ENCODE data around the gene ZNF175.

Gene ZNF175

GRCh38 chr19:51549533-51550324 lies 21.4 kb upstream of the ZNF175 start:
- DNase-seq (ENCODE audit: low read depth in 2 of 2): no peak

DNA sequence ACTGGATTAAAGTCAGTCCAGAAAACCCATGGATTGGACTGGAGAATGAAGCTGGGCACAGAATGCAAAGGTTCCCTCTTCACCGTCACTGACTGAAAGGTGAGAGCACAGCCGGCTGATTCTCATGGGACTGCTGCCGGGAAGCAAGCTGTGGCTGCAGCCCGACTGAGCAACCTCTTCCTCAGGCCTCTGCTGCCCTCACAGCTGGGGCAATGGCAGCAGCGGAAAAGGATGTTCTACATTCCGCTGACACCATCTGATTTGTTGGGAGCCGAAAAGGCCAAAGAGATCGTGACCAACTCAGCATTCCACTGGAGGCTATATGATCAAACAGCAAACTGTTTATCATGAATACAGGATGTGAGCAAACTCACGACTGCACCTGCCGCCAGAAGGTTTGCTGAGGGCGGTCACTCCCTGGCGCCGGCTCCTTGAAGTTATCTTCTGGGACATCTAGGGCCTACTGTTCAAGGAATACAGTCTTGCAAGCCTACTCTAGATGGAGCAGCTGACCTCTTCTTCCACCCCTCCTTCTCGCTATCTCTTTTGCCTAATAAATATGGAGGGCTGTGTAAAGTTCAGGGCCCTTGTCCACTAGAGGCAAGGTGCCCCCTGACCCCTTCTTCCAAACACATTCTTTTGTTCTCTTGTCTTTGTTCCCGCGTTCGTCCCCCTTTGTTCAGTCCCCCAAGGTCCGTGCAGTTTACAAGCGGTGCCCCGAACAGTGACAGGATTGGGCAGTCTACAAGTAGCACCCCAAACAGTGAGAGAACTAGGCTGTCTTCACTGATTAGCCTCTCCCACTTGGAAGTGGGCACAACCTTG lies 20.0 kb upstream of the ZNF175 start:
- no peak for DNase-seq (ENCODE audit: low read depth in 2 of 2)

DNA sequence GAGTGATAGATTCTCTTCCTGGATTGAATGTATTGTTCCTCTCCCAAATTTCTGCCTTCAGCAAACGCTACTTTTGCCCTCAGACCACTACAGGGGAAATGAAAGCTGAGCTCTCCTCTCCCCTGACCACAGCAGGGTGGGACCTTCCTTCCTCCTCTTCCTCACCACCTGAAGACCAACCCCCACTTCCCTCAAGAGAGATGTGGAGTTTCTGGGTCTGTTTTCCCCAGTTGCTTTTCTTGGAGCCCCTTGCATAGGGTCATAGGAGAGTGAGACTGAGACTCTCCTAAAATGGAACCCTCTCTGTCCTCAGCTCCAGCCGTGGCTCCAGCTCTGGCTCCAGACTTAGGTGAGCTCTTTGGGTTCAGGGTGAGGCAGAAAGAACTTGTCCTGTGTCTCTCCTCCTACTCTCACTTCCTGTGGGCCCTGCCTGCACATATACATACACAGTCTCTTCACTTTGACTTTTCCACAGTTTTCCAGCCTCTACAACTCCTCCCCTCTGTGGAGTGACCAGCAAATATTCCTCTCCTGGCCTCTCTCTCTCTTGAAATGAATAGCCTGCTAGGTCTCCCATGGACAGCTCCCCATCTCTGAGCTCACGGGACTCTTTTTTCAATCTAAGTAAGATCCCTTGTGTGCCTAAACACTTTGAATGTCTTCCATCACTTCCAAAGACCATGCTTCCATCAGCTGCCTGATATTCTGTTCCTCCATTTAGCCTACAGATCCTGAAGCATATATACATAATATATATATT lies 19.2 kb upstream of the ZNF175 start:
- no peak for DNase-seq (ENCODE audit: low read depth in 2 of 2)

DNA sequence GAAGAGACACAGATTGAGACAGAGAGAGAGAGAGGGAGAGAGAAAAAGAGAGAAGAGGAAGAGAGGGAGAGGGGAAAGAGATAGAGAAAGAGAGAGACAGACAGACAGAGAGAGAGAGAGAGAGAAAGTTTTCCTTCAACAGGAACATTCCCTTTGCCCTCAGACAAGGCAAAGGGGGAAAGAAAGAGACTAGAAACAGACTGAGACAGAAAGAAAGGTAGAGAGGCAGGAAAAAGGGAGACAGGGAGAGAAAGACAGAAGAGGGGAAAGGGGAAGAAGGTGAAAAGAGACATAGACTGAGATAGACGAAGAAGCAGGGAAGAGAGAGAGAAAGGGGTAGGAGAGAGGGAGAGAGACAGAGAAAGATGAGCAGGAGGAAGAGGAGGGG lies 18.5 kb upstream of the ZNF175 start:
- no peak for DNase-seq (ENCODE audit: low read depth in 2 of 2)

DNA sequence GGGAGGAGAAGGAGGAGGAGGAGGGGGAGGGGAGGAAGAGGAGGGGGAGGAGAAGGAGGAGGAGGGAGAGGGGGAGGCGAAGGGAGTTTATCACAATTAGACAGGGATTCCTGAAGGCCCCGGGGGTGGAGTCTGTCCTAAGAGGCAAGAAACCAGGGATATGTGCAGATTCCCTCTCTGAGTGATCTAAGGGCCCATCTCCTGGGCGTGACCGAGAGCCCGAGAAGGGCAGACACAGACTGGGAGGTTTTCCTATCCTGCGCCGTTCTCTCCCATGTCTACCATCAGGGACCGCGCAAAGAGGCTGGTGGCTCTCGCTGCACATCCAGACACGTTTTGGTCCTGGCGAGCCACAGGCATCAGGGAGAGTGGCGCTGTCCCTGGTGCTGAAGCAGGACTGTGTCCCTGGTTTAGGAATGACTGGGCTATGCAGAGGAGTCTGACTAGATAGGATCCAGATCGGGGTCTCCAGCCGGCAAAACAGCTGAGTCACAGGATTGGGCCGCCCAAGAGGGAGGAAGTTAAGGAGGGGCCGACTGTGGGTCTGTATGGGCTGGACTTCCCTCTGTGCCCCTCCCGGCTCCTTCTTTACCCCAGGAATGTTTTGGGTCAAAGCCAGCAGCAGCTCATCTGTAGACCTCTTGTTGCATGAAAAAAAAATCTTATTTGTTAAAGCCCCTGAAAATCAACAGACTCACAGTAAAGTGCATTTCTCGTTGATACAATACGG lies 17.9 kb upstream of the ZNF175 start:
- peak; percentile 21 to 50 for DNase-seq (ENCODE audit: low read depth in 2 of 2)

GRCh38 chr19:51559240-51559639 lies 11.8 kb upstream of the ZNF175 start:
- DNase-seq (ENCODE audit: low read depth in 2 of 2): no peak

GRCh38 chr19:51560339-51560738 lies 10.7 kb upstream of the ZNF175 start:
- DNase-seq (ENCODE audit: low read depth in 2 of 2): no peak

GRCh38 chr19:51564791-51565190 lies 6.3 kb upstream of the ZNF175 start:
- DNase-seq (ENCODE audit: low read depth in 2 of 2): no peak

- DNase-seq (ENCODE audit: low read depth in 2 of 2): no peak
These were observed 5.5 kb upstream of the ZNF175 start for GRCh38 chr19:51565583-51565982.

- DNase-seq (ENCODE audit: low read depth in 2 of 2): no peak
These were observed 4.5 kb upstream of the ZNF175 start for GRCh38 chr19:51566489-51567100.

DNA sequence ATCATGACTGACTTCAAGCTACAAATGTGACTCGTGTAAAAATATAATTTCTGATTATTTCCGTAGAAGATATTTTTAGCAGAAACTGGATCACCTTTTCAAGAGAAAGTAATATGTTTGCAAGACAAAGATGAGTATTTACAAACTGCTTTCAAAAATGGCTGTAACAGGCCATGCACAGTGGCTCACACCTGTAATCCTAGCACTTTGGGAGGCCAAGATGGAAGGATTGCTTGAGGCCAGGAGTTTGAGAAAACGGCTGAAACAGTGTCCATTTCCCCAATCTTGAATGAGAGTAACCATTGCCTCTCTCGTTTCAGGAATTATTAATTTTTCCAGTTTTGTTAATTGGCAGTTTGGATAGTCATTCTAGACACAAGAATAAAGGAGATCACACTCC lies 3.5 kb upstream of the ZNF175 start:
- no peak for DNase-seq (ENCODE audit: low read depth in 2 of 2)

GRCh38 chr19:51568456-51568855 lies 2.6 kb upstream of the ZNF175 start:
- no peak for DNase-seq (ENCODE audit: low read depth in 2 of 2)

GRCh38 chr19:51571599-51571998 lies 516 bp downstream of the ZNF175 start:
- no peak for DNase-seq (ENCODE audit: low read depth in 2 of 2)

GRCh38 chr19:51572410-51572809 lies 1.3 kb downstream of the ZNF175 start:
- no peak for DNase-seq (ENCODE audit: low read depth in 2 of 2)

DNA sequence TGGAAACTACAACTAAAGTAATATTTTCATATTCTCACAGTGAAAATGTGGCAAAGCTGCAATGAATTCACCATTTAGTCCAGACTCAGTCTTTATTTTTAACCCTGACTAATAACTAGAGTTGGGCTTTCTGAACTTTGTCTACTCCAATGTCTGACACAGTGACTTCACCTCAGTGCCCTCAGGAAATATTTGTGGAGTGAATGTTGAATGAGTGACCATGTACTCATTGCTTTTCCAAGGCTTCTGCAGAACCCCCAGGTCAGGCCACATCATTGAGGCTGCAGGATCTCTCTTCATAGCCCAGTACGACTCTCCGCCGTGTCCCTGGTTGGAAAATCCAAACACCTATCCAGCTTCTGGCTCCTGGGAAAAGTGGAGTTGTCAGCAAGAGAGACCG lies 1.8 kb downstream of the ZNF175 start:
- DNase-seq (ENCODE audit: low read depth in 2 of 2): no peak

- no peak for DNase-seq (ENCODE audit: low read depth in 2 of 2)
These were observed 2.2 kb downstream of the ZNF175 start for GRCh38 chr19:51573331-51573730.

DNA sequence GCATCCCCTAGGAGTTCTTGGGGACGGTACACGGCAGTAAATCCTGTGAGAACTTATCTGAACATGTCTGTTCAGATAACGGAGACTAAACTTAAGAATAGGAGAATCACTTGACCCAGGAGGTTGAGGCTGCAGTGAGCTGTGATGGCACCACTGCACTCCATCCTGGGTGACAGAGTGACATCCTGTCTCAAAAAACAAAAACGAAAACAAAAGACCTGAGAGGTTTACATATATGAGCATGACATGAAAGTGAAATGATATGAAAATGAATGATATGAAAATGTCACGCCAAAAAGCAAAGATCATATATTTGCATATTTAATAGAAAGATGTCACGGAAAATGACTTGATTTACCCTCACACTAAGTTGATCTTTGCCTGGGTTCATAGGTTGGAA lies 5.8 kb downstream of the ZNF175 start:
- DNase-seq (ENCODE audit: low read depth in 2 of 2): no peak

GRCh38 chr19:51586103-51586728 lies 15.1 kb downstream of the ZNF175 start:
- no peak for DNase-seq (ENCODE audit: low read depth in 2 of 2)

DNA sequence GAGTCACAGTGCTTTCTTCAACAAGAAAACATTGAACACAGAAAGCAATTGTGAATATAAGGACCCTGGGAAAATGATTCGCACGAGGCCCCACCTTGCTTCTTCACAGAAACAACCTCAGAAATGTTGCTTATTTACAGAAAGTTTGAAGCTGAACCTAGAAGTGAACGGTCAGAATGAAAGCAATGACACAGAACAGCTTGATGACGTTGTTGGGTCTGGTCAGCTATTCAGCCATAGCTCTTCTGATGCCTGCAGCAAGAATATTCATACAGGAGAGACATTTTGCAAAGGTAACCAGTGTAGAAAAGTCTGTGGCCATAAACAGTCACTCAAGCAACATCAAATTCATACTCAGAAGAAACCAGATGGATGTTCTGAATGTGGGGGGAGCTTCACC lies 15.7 kb downstream of the ZNF175 start:
- no peak for DNase-seq (ENCODE audit: low read depth in 2 of 2)

DNA sequence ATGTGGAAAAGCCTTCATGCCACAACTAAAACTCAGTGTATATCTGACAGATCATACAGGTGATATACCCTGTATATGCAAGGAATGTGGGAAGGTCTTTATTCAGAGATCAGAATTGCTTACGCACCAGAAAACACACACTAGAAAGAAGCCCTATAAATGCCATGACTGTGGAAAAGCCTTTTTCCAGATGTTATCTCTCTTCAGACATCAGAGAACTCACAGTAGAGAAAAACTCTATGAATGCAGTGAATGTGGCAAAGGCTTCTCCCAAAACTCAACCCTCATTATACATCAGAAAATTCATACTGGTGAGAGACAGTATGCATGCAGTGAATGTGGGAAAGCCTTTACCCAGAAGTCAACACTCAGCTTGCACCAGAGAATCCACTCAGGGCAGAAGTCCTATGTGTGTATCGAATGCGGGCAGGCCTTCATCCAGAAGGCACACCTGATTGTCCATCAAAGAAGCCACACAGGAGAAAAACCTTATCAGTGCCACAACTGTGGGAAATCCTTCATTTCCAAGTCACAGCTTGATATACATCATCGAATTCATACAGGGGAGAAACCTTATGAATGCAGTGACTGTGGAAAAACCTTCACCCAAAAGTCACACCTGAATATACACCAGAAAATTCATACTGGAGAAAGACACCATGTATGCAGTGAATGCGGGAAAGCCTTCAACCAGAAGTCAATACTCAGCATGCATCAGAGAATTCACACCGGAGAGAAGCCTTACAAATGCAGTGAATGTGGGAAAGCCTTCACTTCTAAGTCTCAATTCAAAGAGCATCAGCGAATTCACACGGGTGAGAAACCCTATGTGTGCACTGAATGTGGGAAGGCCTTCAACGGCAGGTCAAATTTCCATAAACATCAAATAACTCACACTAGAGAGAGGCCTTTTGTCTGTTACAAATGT lies 16.4 kb downstream of the ZNF175 start:
- DNase-seq (ENCODE audit: low read depth in 2 of 2): no peak
